LNCaP clone FGC (cell line): ENCODE measurements around the gene GPS2.

ENCODE experiments used
- DNase-seq: peaks from one replicate; pipeline ENCODE4 v3.0.0-alpha.2; 2011; ENCODE audit warnings: low read depth
- H3K4me3 ChIP-seq: 2 replicates; pipeline ENCODE4 v1.5.1; 2011; ENCODE audit warnings: mild to moderate bottlenecking, low read depth, low read length, control low read depth
- CTCF ChIP-seq: IDR thresholded peaks from 2 replicates; pipeline ENCODE4 v1.5.1; 2012; ENCODE audit warnings: mild to moderate bottlenecking; ENCODE audit not compliant: control insufficient read depth, insufficient read depth; ENCODE audit errors: extremely low read depth

The GPS2 gene

GRCh38 chr17:7295230-7296180, 19.7 kb downstream of the GPS2 start:
- no peak for DNase-seq
- TF ChIP-seq CTCF: no peak
- no peak overlapping the region for H3K4me3 ChIP-seq

GRCh38 chr17:7294614-7295153, 20.5 kb downstream of the GPS2 start, which contains the start of gene YBX2:
Gene YBX2, minus strand, starts transcription at chr17:7294639. Its CDS starts 139 bp downstream, at chr17:7294500.
- no peak within 1 kb of the TSS for H3K4me3 ChIP-seq
- no peak for TF ChIP-seq CTCF
- no peak for DNase-seq

GRCh38 chr17:7293816-7294613, 21.1 kb downstream of the GPS2 start:
- H3K4me3 ChIP-seq: no peak overlapping the region
- no peak for TF ChIP-seq CTCF
- DNase-seq: no peak

GRCh38 chr17:7293159-7293558, 22.0 kb downstream of the GPS2 start:
- no peak overlapping the region for H3K4me3 ChIP-seq
- TF ChIP-seq CTCF: no peak
- DNase-seq: no peak

- no peak overlapping the region for H3K4me3 ChIP-seq
- no peak for DNase-seq
- no peak for TF ChIP-seq CTCF
These were observed 22.4 kb downstream of the GPS2 start for GRCh38 chr17:7292729-7293128.

GRCh38 chr17:7292194-7292593, 23.0 kb downstream of the GPS2 start:
- no peak for TF ChIP-seq CTCF
- no peak for DNase-seq
- no peak overlapping the region for H3K4me3 ChIP-seq
